Stimulated activated naive CD8-positive, alpha-beta T cell treated with anti-CD3 and anti-CD28 coated beads, Interleukin-15, Interleukin-2, amounts not matched to agents 100 U/mL and 50 U/mL, for 24 hours (primary cell): ENCODE results near the gene MYEOV.

Experiments
- ATAC-seq: fragments of 150-1000 bp; cut with Tn5 transposase; one replicate; pipeline ENCODE4 v1.10.0; 2021
- DNase-seq: peaks from one replicate; pipeline ENCODE4 v3.0.0; 2021

The MYEOV gene

DNA sequence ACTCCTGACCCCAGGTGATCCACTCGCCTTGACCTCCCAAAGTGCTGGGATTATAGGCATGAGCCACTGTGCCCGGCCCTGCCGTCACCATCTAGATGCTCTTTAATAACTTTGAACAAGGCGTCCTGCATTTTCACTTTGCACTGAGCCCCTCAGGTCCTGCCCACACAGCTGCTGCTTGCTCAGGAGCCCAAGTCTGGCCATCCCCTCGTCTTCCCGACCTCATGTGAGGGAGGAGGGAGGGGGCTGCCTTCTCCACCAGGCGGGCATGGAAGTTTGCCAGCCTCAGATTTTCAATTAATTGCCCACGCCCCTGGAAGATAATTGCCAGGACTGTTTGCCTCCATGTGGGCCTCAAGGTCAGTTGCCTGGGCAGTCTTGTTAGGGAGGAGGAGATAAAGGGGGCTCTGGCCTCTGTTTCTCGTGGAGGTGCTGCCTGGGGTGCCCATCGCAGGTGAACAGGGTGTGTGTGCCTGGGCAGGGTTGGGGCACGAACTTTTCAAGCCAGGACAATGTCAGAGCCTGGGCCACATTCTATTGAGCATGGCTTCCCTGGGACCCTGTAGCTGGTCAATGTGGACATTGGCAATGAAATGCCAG, 27.9 kb upstream of the MYEOV start:
- DNase-seq (no peak), ATAC-seq (no peak)

DNA sequence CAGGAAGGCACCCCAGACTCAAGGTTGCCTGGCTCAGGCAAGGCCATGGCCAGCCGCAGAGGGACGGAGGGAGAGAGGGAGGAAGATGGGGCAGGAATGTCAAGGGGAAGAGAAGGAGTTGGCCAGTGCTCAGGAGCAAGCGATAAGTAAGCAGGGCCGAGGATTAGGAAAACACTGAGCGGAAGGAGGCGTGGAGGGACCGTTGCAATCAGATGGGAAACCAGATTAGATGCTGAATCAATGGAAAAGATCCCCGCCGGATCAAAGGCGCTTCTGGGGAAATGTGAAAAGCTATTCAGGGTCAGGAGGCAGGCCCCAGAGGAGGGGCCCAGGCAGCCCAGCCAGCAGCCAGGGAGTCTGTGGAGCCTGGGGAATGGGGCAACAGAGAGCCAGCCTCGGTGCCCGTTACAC, 26.6 kb upstream of the MYEOV start:
- DNase-seq (no peak), ATAC-seq (no peak)

DNA sequence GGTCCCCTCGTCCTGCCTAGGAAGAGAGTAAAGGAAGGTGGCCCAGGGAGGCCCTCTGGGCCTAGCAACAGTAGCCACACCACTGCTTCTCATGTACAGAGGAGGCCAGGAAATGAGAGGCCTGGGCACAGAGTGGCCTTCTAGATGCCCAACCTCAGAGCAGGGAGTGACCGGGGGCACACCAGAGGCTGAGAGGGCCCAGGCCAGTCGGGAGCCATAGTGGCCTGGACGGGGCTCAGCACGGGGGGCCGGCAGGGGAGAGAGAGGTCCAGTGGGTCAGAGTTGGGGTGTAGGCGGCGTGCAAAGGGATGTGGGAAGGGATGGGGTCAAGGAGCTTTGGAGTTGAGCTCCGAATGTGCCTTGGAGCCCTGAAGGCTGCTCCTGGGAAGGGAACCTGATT, 25.0 kb upstream of the MYEOV start:
- ATAC-seq (no peak), DNase-seq (no peak)

DNA sequence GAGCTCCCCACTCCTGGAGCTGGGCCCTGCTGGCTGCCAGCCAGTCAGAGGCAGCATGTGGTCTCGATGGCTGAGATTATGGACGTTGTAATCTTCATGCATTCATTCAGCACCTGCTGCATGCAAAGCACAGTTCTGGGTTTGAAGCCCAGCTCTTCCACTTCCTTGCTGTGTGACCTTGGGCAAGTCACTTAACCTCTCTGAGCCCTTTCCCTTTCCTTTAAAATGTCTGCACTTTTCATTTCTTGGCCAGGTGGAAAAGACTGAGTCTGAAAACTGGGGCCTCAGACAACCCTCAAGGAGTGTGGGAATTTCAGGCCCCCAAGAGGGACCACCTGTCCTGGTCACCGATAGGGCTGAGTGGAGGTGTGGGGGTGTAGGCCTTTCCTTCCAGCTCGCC, 24.6 kb upstream of the MYEOV start:
- no peak for DNase-seq
- ATAC-seq = no peak

DNA sequence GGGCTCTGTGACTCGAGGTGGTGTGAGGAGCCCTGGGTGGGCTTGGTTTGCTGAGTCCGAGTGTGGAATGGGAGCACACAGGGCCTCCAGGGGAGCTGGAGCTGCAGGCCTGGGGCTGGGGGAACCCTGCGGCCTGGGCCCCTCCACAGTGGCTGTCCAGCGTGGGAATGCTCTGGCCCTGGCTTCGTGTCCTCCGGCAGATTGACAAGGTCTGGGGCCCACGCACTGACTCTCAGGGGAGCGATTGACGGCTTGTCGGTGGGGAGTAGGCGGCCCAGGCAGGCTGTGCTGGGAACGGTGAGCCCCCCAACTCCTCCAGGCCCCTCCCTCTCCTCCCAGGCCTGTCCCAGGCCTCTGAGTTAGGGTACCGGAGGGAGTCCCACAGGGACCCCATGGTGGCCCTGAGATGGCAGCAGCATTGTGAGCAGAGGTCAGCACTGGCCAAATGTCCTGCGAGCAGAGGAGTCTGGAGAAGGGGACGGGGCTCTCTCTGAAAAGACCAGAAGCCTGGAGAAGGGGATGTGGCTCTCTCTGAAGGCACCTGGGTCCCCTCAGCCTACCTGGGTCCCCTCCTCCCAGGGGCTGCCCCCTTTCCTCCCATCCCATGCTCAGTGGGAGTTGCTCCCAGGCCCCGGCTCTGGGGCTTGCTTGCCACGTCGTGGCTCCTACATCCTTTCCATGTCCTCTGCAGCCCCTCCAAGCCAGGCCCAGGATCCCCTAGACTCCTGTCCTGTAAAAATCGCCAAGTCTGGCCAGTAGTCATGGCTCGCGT, 23.8 kb upstream of the MYEOV start:
- DNase-seq (no peak), ATAC-seq (no peak)

DNA sequence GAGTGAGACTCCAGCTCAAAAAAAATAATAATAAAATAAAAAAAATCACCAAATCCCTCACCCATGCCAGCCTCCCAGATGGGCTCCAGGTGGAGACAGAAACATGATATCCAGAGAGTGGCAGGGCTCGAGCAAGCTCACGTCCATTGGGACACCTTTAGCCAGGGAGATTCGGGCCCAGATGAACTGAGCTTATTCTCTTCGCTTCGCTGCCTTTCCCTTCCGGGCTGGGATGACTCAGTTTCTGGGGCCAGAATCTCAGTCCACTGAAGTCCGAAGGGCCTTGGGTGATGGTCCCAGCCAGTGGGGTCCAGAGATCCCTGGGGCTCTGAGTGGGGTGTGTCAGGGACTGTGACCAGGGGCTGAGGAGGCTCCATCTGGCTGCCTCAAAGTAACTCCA, 23.0 kb upstream of the MYEOV start:
- ATAC-seq = no peak

DNA sequence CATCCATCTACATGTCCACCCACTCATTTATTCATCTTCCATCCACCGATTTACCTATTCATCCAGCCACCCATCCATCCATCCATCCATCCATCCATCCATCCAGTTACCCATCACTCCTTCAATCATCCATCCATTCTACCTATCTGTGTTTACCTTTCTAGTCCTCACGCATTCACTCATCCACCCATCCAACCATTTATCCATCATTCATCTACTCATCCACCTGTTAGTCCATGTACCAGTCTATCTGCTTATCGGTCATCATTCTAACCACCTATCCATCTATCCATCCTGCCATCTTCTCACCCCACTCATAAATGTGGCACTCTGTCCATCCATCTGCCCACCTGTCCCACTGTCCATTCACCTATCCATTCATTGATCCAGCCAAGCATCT, 21.9 kb upstream of the MYEOV start:
- ATAC-seq = no peak
- DNase-seq = no peak

More for the DNA sequence above, 23.0 kb upstream of the MYEOV start:
- DNase-seq = no peak

DNA sequence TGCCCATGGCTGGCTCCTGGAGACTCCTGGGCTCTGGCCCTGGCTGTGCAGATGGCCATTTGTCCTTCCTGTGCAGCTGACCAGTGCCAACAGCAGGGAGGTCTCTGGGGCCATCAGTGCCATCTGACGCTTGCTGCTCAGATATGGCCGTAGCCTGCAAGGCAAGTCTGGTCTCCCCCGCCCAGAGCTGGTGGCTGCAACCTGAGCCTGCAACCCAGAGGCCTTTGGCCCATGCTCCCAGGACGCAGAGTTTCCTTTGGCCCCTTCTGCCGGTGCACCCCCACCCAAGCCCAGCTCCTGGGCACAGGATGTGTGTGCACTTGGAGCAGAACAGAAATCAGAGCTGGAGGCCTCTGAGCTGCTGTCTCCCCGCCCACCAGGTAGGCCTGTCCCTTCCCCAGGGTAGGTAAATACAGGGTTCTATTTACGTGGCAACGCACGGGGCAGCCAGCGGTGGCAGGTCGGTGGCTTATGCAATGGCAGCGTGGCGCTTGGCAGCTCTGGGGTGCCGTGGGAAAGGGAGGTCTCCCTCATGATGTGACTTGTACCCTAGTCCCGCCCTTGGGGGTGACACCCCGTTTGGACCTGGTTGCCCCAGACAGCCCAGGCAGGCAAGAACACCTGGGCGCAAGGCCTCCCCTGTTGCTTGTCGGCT, 21.0 kb upstream of the MYEOV start:
- DNase-seq (no peak), ATAC-seq (no peak)

DNA sequence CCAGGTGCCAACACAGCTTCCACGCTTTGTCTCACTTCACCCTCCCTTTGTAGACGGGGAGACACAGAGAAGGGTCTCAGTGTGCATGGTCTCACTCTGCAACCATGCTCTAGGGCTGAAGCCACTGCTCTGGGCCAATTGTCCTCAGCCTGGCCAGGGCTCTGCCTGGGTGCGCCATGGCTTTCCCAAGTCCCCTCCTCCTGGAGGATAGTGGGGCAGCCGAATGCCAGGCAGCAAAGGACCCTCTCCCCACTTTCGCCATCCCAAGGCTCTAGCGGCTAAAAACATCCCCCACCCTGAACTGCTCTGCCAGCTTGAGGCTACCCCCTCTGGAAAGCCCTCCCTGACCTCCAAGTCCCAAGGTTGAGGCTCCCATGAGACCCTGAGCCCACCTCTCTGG, 20.4 kb upstream of the MYEOV start:
- DNase-seq (no peak), ATAC-seq (no peak)

DNA sequence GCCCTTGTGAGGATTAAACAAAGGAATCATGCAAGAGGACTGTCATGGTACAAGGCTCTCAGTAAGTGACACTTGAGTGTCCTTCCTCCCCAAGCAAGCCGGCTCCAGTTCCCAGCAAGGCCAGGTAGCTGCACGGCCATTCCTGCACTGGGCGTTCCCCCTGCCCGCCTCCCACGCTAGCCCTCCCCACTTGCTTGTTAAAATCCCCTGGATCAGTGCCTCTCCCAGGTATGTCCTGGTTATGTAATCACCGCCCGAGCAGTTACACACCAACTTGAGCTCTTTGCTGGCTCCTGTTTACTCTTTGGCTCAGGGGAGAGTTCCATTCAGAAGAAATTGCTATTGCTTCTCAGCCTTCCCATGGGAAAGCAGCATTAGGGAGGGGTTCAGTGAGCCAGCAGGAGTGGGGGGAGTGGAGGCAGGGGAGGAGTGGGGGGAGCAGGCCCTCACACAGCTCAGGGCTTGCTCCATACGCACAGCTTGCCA, 19.4 kb upstream of the MYEOV start:
- DNase-seq (no peak), ATAC-seq (no peak)

DNA sequence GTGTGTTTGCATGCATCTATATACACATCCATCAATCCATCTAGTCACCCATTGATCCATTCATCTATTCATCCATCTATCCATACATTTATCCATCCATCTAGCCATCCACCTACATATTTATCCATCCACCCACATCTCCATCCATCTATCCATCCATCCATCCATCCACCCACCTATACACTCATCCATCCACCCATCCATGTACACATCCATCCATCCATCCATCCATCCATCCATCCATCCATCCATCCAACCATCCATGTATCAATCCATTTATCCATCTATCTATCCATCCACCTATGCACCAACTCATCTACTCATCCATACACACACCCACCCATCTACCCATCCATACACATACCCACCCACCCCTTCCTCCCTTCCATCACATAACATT, 18.8 kb upstream of the MYEOV start:
- ATAC-seq = no peak
- DNase-seq = no peak

DNA sequence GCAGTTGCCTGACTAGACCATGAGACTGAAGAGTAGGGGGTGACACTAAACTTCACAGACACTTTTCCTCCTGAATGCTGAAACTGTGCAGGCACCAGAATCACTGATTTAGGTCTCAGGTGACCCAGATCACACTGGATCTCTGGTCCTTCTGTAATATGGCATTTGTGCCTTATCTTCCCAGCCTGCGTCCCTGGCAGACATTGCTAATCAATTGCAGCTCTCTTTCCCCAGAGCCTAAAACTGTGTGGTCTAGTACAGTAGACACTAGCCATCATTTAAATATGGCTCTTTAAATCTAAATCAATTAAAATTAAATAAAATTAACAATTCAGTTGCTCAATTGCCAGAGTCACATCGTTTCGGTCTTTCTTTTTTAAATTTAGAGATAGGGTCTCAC, 17.8 kb upstream of the MYEOV start:
- DNase-seq (no peak), ATAC-seq (no peak)

DNA sequence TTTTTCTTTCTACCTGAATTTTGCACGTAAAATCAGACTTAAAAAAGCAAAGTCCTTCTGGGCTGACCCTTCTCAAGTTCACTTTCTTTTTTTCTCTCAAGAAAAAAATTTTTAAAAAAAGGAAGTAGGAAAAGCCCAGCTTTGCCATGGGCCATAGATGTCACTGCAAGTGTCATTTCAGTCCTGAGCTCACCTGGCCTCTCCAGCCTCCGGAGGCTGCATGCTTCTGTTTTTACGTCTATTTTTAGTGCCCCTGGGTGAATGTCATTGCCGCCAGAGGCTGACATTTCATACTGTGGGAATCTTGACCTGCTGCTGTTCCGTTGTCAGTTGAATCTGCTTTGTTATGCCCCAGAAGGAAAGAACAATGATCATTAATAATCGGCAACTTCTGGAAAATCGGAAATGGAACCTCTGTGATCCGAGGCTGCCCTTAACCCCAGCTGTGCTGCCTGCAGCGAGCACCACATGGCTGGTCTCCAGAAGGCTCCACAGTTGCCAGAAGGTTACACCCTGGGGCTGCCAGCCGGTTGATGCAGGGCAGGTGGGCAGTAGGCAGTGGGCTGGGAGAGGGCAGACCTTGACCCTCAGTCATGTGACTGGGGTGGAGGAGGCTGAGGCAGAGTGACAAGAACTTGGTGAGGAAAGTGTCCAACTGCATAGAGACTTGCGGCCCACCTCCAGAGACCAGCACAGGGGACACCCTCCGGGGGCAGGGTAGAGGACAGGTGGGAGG, 16.7 kb upstream of the MYEOV start:
- ATAC-seq (no peak), DNase-seq (no peak)

DNA sequence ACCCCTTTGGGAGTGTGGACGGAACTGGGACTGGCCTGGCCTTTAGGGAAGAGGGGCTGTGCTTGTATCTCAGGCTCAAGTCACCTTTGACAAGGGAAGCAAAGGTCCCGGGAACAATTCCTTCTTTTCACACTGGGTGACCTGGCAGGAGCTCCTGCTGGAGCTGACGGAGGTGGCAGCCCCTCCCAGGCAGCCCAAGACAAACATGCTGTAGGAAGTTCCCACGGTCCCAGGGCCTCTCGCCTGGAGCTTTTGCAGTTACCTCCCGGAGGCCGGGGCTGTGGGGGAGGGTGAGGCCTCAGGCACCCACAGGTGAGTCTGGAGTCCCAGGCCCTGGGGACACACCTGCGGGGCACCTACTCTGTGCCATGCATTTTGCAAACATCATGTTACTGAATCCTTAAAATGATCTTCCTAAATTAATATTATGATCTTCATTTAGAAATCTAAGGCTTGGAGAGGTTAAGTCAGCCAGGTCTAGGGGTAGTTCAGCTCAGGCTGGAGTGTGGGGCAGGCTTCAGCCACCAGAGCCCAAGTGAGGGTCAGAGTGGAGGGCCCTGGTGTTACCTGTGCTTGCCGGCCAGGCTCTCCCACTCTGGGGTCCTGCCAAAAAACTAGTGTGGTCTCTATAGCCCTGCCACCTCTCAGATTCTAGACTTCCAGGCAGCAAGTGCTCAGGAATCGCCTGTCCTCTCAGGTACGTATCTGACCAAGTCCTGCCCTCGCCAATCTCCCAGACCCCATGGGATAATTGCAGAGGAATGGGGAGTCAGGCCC, 15.7 kb upstream of the MYEOV start:
- ATAC-seq (no peak), DNase-seq (no peak)

DNA sequence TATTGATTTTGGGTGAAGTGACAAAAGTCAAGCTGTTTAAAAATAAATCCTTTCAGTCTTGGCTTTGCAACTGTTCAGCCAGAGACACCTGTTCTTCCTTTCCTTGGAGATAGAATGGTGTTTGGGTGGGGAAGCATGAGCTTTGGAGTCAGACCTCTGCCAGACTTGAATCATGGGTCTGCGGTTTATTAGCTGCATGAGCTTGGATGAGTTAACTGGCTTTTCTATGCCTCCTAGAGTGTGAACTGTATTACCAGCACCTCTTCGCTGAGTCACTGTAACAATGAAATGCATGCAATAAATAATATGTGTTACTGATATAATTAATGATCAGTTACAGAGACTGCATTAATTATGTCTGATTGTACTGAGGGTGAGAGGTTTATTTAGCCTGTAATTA, 13.5 kb upstream of the MYEOV start:
- ATAC-seq = no peak
- DNase-seq = no peak

DNA sequence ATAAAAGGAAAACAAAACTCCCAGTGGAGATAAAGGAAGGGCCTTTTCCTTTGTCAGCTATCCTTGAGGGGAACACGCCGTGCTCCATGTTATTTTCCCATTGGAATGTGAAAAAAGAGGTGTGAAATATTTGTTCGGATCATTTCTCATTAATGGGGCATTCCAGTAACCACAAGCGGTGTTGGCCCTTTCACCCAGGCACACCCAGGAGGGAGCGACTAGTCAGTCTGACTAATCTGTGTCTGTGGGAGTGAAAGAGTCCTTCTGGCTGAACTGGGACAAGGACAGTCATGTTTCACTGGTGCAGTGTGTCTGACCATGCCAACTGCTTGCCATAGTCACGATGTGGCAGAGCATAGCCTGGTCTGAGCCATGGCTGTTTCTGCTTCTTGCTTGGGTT, 13.0 kb upstream of the MYEOV start:
- ATAC-seq = no peak
- no peak for DNase-seq

DNA sequence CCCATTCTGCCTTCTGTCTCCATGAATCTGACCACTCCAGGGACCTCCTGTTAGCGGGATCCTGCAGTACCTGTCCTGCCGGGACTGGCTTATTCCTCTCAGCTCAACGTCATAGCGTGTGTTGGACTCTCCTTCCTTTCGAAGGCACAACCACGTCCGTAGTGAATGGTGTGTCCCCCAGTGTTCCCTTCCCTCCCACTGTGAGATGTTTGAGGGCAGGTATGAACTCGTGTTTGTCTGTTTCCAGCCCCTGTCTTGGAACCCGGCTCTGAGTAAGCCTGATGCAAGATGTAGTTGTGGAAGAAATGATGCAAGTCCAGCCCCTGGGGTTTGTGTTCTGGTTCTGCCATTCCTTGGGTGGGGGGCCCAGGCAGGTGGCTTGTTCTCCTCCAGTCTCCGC, 10.5 kb upstream of the MYEOV start:
- DNase-seq = no peak
- ATAC-seq = no peak

DNA sequence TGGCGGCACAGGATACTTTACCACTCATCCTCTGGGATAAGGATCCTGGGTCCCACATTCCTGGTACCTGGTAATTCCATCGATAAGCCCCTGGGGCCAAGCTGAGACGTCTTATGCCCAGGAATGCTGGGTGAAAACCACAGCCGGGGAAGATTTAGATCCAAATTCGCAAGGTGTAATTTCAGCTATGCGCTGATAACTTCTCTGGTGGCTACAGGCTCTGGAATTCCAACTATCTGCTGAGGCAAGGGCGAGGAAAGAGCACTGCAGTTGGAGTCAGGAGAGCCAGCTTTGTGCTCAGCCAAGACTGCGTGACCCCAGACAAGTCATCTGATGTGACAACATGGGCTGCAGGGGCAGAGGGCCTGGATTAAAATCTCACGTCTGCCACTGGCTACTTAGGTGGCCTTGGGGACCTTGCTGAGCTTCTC, 9.9 kb upstream of the MYEOV start:
- DNase-seq = no peak
- no peak for ATAC-seq

DNA sequence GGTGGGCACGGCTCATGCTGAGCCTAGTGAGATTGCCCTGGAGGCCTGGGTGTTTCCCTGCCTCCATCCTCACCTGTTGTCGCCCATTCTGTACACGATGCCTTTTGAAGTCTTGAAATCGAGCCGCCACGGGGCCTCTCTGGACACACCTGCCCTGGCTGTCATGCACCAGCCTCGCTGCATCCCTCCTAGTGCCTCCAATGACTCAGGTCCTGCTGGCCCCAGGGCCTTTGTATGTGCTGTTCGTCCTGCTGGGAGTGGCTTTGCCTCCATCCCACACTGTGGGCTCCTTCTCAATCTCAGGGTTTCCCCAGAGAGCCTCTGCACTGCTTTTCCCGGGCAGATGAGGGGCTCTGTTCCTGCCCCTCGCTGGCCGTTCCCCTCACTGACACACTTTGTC, 8.9 kb upstream of the MYEOV start:
- ATAC-seq = no peak
- DNase-seq = no peak

DNA sequence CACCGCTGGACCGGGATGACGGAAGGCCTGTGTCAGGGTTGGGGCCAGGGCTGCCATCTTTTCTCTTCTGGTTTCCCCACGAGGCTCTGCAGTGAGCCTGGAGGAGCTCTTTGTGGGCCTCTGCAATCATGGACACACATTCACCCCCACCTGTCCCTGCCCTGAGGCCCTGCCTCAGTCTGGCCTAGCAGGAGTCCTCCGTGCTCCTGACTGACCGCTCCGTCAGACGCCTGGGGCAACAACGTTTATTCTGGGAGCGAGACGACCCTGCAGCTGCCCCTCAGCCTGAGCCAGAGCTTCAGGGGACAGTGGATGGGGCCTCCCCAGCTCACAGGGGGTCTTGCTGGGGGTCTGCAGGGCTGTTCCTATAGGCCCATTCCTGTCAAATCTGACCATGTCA, 8.2 kb upstream of the MYEOV start:
- no peak for ATAC-seq
- no peak for DNase-seq

DNA sequence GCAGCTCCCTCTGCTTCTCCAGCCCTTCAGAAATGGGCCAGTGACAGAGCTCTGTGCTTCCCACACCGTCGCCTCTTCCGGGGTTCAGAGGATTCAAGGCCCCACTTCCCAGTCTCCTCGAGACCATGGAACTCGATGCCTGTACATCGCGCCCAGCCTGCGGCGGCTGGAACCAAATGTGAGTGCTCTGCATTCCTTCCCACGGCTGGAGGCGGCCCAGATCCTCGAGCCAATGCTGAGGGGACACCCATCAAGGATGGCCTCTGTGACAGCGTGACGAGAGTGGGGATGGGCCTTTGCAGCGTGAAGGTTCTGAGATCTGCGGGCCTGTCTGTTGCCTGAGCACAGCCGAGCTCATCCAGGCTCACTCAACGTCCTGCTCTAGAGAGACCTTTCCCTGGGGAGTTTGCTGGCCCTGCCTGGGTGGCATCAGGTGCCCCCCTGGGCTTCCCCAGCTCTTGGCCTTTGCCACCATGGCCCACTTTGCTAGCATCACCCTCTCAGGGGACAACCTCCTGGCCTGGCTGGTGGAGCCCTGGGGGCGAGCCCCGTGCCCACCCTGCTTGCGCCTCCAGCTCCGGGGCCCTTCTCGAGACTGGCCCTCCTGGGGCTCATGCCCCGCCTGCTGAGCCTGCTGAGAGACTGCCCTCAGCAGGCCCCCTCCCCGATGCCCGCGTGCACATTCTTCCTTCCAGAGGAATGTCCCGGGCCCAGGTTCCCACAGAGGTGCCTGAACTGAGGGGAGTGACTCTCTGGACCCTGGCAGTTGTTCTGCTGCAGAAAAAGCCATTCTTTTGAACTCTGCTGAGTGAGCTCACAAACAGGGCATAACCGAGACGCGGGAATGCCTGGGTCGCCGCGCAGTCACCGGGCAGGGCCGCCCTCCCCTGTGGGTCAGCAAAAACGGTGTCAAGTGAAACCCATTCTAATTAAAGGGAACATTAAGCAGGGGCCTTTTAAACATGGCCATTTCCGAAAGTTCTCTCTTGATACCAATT, 7.3 kb upstream of the MYEOV start:
- DNase-seq = no peak
- ATAC-seq = no peak
